Measurements from ENCODE around the gene CPEB2.

Gene CPEB2

GRCh38 chr4:15117270-15117946 lies 115.1 kb downstream of the CPEB2 start:
- DNase-seq (ENCODE audit: low read depth): no peak

- no peak for DNase-seq (ENCODE audit: low read depth)
These were observed 116.0 kb downstream of the CPEB2 start for GRCh38 chr4:15118292-15118691.

Data from stimulated activated CD8-positive, alpha-beta memory T cell treated with anti-CD3 and anti-CD28 coated beads, Interleukin-7, amount 100 ng/mL, for 24 hours (primary cell).